ENCODE results near the gene KRT6B.
"Not testable (repeated sequence)": the region's sequence is repeated elsewhere in the genome, so short reads cannot be mapped to it uniquely, and the experiment has no call there.

Gene KRT6B

DNA sequence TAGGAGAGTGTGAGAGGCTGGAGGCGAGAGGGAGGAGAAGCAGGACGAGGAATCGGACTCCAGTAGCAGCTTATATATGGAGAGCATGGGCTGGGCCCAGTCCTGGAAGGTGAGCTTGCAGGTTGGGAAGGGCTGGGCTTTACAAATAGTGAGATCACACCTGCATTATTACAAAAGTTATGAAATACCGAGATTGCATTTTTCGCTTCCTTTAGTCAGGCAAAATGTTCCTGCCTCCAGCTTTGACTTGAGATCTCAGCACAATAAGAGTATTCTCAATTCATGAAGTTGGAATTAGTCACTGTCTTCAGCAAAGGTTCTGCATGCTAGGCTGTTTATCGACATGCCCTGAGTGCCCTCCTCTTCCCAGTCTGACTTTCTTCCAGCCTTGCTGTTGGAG, at the start of gene KRT6B:
TSS of gene KRT6B (minus strand) at position 46 of the 400 bp plus-strand sequence. CDS start 68 bp downstream, outside the sequence.
- no peak for DNase-seq

DNA sequence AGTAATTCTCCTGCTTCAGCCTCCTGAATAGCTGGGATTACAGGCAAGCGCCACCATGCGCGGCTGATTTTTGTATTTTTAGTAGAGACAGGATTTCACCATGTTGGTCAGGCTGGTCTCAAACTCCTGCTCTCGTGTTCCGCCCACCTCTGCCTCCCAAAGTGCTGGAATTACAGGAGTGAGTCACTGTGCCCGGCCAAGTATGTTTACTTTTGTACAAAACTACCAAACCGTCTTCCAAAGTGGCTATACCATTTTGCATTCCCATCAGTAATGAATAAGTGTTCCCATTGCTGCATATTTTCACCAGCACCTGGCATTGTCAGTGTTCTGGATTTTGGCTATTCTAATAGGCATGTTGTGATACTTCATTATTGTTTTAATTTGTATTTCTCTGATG, 49.5 kb upstream of the KRT6B start:
- no peak for DNase-seq

DNA sequence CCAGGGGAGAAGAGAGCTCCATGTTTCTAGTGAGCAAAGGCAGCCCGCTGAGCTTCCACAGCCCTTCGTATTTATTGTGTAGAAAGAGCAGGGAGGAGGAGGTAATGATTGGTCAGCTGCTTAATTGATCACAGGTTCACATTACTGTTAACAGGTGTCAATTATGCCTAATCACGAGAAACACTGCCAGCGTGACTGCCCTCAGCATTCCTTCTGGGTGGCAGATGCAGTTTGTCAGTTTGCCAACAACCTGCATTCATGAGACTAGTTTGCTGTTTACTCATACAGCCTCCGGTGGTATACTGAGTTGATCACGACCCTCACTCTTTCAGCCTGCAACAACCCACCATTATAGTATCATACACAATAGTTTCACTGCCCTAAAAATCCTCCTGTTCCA, 48.6 kb upstream of the KRT6B start:
- DNase-seq, result peak; percentile 16

GRCh38 chr12:52499806-52500560, 48.0 kb upstream of the KRT6B start:
- DNase-seq, result no peak

- DNase-seq, result no peak
Measured at GRCh38 chr12:52498946-52499345, 47.0 kb upstream of the KRT6B start.

DNA sequence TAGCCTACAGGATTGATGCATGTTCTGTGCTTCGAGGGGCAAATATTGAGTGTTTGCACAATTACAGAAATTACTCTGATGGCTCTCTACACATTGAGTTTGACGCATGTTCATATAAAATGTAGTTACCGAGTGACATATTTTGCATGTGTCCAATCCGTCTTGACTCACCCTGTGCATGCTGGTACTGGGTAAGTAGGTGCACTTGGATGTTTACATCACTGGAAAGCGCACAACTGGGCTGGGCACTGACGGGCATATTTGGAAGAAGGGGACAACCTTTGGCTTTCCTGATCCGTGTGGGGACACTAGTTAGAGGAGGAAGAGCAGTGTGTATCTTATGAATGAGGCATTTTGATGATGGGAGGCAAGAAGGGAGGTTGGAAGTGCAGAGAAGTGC, 46.0 kb upstream of the KRT6B start:
- DNase-seq, result no peak

- no peak for DNase-seq
Measured at GRCh38 chr12:52496590-52497071, 44.7 kb upstream of the KRT6B start.

DNA sequence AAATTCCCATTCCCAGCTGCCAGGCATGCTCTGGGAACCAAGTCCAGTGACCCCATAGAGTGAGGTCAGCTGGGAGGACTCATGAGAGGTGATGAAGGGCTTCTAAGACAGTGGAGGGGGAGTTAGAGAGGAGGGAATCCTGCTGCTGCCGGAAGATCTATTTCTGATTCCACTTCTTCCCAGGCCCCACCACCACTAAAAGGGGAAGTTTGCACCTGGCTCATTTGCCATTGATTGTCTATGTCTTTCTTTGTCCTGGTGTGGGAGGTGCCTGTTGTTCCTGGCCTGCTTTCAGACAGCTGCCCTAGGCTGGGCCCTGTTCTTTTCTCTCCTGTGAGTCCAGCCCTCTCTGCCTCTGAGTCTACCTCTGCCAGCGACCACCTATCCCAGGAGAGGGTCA, 44.1 kb upstream of the KRT6B start:
- peak; percentile 22 for DNase-seq

DNA sequence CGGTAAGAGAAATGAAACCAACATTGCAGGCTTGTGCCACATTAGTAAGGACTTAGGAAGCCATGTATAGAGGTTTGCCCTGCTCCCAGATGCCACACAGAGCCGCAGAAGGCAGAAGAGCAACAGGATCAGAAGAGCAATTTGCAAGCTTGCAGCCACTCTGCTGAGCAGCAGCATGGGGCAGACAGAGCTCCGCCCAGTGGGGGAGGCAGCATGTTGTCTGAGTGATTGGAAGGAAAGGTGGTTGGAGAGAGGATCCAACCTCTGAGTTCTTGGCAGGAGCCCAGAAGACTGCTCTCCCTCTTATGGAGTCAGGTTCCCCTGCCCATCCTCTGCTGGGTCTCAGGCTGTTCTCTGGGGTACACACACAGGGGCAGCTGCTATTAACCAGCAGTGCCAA, 43.4 kb upstream of the KRT6B start:
- peak; percentile 14 for DNase-seq

GRCh38 chr12:52494518-52494917, 42.6 kb upstream of the KRT6B start:
- DNase-seq, result no peak

- DNase-seq, result no peak
Measured at GRCh38 chr12:52494100-52494499, 42.2 kb upstream of the KRT6B start.

DNA sequence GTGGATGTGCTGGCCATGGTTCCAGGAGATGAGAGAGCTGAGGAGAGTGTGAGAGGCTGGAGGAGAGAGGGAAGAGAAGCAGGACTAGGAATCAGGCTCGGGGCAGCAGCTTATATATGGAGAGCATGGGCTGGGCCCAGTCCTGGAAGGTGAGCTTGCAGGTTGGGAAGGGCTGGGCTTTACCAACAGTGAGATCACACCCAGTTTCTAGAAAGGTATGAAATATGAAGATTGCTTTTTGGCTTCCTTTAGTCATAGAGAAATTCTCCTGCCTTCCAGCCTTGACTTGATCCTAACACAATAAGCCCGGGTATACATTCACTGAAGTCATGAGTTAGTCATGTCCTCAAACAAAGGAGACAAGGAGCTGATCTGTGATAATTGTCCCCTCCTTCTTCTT, 41.2 kb upstream of the KRT6B start, which contains the start of gene KRT6A:
TSS of gene KRT6A (minus strand) at position 86 of the 400 bp plus-strand sequence. CDS start at position 17, 69 bp downstream.
- no peak for DNase-seq

GRCh38 chr12:52492405-52492804, 40.5 kb upstream of the KRT6B start:
- not testable (repeated sequence) for DNase-seq

- not testable (repeated sequence) for DNase-seq
Measured at GRCh38 chr12:52491495-52491894, 39.5 kb upstream of the KRT6B start.

DNA sequence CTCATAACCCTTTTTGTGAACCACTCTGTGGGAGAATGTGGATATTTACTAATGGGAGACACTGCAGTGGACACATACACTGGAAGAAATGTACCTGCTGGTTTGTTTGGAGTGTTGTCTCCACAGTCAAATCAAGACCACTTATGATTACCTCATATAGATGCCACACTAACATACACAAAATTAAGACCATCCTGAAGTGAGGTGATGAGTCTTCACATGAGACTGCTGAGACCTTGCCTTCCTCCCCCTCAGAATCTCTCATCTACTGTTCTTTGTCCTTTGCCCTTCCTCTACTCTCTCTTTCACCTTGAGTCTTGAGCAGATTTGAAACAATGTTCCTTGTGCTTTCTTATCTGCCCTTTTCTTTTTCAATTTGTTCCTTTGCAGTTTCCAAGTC, 36.8 kb upstream of the KRT6B start:
- no peak for DNase-seq

DNA sequence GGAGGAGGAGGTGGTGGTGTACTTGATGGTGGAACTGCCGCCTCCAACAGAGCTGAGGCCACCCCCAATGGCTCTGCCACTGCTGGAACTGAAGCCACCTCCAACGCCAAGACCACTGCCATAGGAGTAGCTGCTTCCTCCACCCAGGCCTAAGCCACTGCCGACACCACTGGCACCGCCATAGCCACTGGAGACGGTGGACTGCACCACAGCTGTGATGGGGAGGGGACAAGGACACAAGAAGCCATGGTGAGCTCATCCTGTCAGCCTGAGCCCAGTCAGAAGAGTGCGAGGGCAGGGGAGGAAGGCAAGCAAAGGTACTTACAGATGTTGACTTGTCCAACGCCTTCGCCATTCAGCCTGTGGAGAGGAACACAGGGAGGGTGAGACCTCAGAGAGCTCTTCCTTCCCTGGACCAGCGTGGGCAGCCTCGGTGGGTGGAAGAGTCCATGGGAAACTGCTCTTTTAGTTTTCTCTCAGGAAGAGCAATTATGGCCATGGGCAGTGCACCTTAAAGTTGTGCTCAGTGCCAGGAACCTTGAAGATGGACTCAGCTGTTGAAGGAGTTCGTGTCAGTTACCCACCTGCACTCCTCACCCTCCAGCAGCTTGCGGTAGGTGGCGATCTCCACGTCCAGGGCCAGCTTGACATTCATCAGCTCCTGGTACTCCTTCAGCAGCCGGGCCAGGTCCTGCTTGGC, 35.9 kb upstream of the KRT6B start:
- not testable (repeated sequence) for DNase-seq

DNA sequence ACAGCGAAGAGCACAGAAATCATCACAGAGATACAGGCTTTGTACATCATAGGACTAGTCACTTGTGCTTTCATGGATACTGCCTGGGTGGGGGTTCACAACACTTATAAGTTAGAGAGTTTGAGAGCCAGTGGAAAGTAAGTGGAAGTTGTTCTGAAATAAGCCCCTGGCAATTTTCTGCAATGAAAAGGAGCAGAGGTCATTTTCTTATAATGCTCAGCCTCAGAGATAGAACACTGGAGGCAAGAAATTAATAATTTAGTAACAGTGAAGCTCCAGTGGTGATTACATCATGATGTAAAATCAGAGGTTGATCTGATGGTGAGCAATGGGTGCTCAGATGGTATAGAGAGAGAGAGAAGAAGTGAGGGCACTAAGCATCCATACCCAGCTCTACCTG, 35.3 kb upstream of the KRT6B start:
- DNase-seq, result no peak

DNA sequence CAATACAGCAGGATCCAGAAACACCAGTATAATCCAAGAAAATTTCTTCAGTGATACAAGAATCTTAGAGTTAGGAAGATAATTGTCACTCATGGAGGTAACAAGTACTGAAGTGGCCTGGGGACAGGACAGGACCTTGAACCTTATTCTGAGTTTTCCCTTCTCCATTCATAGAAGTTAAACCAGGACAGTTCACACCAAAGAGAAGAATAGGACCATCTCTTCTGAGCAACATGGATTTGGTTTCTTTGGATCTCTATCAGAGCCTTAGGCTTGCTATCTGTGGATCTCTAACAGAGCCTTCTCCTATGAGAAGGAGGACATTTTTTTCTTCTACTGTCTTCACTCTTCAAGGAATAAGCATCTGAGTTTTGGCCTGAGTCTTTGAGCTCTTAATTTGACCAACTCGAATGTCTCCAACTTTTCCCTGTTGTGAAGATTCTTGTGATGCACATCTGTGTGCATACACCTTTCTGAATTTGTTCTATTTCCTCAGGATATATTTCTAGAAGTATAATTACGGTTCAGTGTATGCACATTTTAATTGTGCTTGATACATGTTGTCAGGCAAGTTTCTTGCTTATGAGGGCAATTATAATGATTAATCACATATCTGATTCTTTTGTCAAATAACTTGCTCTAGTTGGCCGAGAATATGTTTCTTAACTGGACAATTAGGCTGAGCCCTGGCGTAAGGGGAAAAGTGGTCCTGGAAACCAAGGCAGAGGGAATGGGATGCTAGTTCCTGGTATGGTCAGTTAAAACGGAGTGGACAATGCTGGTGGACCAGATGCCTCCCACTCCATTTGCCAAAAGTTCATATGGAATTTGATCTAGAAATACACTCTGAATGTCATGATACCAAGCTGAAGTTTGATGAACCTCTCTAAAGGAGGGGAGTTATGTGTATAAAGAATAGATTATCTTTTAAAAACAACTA, 34.5 kb upstream of the KRT6B start:
- DNase-seq, result no peak

- no peak for DNase-seq
Measured at GRCh38 chr12:52480073-52480472, 28.1 kb upstream of the KRT6B start.

DNA sequence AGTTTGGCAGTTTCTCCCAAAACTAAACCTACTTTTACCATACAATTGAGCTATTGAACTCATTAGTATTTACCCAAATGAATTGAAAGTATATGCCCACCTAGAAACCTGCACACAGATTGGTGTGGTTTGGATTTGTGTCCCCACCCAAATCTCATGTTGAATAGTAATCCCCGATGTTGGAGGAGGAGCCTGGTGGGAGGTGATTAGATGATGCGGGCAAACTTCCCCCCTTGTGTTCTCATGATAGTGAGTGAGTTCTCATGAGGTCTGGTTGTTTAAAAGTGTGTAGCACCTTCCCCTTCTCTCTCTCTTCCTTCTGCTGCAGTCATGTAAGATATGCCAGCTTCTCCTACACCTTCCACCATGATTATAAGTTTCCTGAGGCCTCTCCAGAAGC, 25.7 kb upstream of the KRT6B start:
- DNase-seq, result no peak

DNA sequence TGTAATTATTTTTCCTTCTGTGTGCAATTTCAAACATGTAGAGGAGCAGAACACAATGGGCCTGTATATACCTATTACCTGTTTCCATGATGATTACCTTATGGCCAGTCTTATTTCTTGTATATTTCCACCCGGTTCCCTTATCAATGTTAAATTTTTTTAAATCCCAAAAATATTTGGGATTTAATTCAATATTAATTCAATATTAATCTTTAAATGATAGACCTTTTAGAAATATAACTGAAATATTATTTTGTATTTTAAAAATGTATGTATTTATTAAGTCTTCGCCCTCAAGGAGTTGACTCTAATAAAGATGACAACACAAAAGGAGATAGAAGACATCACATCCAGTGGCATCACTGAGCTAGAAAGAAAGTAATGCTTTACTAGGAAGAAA, 22.3 kb upstream of the KRT6B start:
- no peak for DNase-seq

DNA sequence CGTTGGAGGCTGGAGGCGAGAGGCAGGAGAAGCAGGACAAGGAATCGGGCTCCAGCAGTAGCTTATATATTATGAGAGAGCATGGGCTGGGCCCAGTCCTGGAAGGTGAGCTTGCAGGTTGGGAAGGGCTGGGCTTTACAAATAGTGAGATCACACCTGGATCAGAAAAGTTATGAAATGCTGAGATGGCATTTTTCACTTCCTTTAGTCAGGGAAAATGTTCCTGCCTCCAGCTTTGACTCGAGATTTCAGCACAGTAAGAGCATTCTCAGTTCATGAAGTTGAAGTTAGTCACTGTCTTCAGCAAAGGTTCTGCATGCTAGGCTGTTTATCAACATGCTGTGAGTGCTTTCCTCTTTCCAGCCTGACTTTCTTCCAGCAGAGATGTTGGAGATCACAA, 21.8 kb upstream of the KRT6B start, which contains the start of gene KRT6C:
TSS of gene KRT6C (minus strand) at position 38 of the 400 bp plus-strand sequence. CDS start 68 bp downstream, outside the sequence.
- no peak for DNase-seq

- DNase-seq, result no peak
Measured at GRCh38 chr12:52469853-52470252, 17.9 kb upstream of the KRT6B start.

Data from NCI-H748 treated with DMSO at 0.1 percent for 48 hours (cell line).